CD4-positive, CD25-positive, alpha-beta regulatory T cell (primary cell): Measurements from ENCODE around the gene CACNA1S. TPM values are rescaled to one million over a fixed set of nuclear protein-coding genes. Genes with fewer than 3 reads are reported as not detected.

Experiments
- polyA plus RNA-seq, 4 donors: library from polyadenylated mRNA; unstranded; fragments of 300-500 nt; fragmentation: Illumina TruSeq; gene quantifications; one replicate each; pipeline ENCODE4 v1.2.3, GENCODE V29; 2021
- total RNA-seq: library from RNA; stranded (reverse); gene quantifications from one replicate; pipeline ENCODE4 v1.2.3, GENCODE V29; 2022

CACNA1S gene
- total and polyA plus RNA-seq, 5 donors from 2014 or later: not detected

Other genes starting within 250 kb of the CACNA1S start
- 1.2 TPM for gene GPR25, start 239.4 kb downstream of the CACNA1S start, total RNA-seq
- 10 to 100 TPM; 19.1 to 41.0 (median 26.8) TPM for gene GPR25, start 239.4 kb downstream of the CACNA1S start, polyA plus RNA-seq
- gene INAVA, start 217.5 kb downstream of the CACNA1S start, total RNA-seq: not detected
- under 1 TPM in 2 of 4 donors, not detected in 2; 0.30 to 0.57 TPM for gene INAVA, start 217.5 kb downstream of the CACNA1S start, polyA plus RNA-seq
- 96.9 TPM for gene KIF21B, start 88.7 kb downstream of the CACNA1S start, total RNA-seq
- gene KIF21B, start 88.7 kb downstream of the CACNA1S start, polyA plus RNA-seq: 1 to 10 TPM; 2.3 to 3.5 (median 3.0) TPM
- gene ASCL5, start 14.8 kb upstream of the CACNA1S start, total RNA-seq: 0.27 TPM
- under 1 TPM in 1 of 4 donors, not detected in 3; 0.08 TPM for gene ASCL5, start 14.8 kb upstream of the CACNA1S start, polyA plus RNA-seq
- 12.1 TPM for gene TMEM9, start 42.0 kb upstream of the CACNA1S start, total RNA-seq
- gene TMEM9, start 42.0 kb upstream of the CACNA1S start, polyA plus RNA-seq: 10 to 100 TPM; 30.3 to 40.6 (median 36.3) TPM
- not detected for gene IGFN1, start 78.4 kb upstream of the CACNA1S start, total RNA-seq
- not detected for gene IGFN1, start 78.4 kb upstream of the CACNA1S start, polyA plus RNA-seq
- gene PKP1, start 171.1 kb upstream of the CACNA1S start, total RNA-seq: not detected
- gene PKP1, start 171.1 kb upstream of the CACNA1S start, polyA plus RNA-seq: not detected